Liver (tissue), 3 donors: ENCODE results near the gene PACSIN2.

ENCODE experiments used
- EGR1 ChIP-seq, 2 donors: IDR thresholded peaks; 2 replicates each; pipeline ENCODE4 v1.6.1; 2016 to 2018; ENCODE audit warnings: antibody characterized with exemption in 2 of 2, low read depth in 2 of 2
- FOXA1 ChIP-seq: IDR thresholded peaks from 2 replicates; pipeline ENCODE4 v1.6.1; 2016; ENCODE audit warnings: antibody characterized with exemption
- GABPA ChIP-seq, 2 donors: IDR thresholded peaks in 1 of 2; conservative IDR thresholded peaks in 1 of 2; 2 replicates each; pipeline ENCODE4 v1.6.1; 2016; ENCODE audit warnings: antibody characterized with exemption in 2 of 2, mild to moderate bottlenecking in 1 of 2, moderate library complexity in 1 of 2
- HNF4A ChIP-seq, 2 donors: conservative IDR thresholded peaks; 2 replicates each; pipeline ENCODE4 v1.6.1; 2016; ENCODE audit warnings: antibody characterized with exemption in 2 of 2, mild to moderate bottlenecking in 2 of 2
- RAD21 ChIP-seq, 2 donors: IDR thresholded peaks; 2 replicates each; pipeline ENCODE4 v1.6.1; 2016; ENCODE audit warnings: antibody characterized with exemption in 2 of 2, mild to moderate bottlenecking in 2 of 2
- RXRA ChIP-seq, 2 donors: IDR thresholded peaks; 2 replicates each; pipeline ENCODE4 v1.6.1; 2017 to 2018; ENCODE audit warnings: antibody characterized with exemption in 2 of 2, mild to moderate bottlenecking in 1 of 2
- TAF1 ChIP-seq: conservative IDR thresholded peaks from 2 replicates; pipeline ENCODE4 v1.6.1; 2016; ENCODE audit warnings: antibody characterized with exemption, mild to moderate bottlenecking
- YY1 ChIP-seq: IDR thresholded peaks from 2 replicates; pipeline ENCODE4 v1.6.1; 2016; ENCODE audit warnings: antibody characterized with exemption, mild to moderate bottlenecking
- TF ChIP-seq, protein P1 (sequence below): fragments of 150-350 bp; IDR thresholded peaks from 2 replicates; pipeline ENCODE4 v1.5.1; 2017; ENCODE audit warnings: improper control_type of control experiment, low read depth, low read length; ENCODE audit not compliant: missing input control
- TF ChIP-seq, protein P2 (sequence below): IDR thresholded peaks from 2 replicates; pipeline ENCODE4 v1.6.1; 2016; ENCODE audit warnings: antibody characterized with exemption
- donor health status: healthy.
- donor health status: healthy.

DNA sequence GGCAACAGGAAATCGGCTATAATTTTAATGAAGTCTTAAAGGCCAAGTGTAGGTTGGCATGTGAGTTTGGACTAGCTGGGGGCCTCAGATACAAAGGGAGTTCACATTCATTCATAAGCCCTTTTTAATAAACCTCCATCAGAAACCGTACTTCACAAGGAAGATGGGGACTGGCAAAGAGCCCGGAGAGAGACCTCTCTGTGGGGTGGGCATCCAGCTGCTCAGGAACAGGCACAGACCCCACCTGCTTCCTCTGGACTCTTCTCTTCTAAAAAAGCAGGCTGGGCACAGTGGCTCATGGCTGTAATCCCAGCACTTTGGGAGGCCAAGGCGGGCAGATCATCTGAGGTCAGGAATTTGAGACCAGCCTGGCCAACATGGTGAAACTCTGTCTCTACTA is 154.0 kb downstream of the PACSIN2 start:
- no peak for TF ChIP-seq GABPA (IDR thresholded peaks at IDR 0.05 in 1 of 2, conservative IDR thresholded peaks at IDR 0.05 in 1 of 2)
- TF ChIP-seq RAD21 (IDR thresholded peaks at IDR 0.05) = no peak
- TF ChIP-seq, protein P1, sequence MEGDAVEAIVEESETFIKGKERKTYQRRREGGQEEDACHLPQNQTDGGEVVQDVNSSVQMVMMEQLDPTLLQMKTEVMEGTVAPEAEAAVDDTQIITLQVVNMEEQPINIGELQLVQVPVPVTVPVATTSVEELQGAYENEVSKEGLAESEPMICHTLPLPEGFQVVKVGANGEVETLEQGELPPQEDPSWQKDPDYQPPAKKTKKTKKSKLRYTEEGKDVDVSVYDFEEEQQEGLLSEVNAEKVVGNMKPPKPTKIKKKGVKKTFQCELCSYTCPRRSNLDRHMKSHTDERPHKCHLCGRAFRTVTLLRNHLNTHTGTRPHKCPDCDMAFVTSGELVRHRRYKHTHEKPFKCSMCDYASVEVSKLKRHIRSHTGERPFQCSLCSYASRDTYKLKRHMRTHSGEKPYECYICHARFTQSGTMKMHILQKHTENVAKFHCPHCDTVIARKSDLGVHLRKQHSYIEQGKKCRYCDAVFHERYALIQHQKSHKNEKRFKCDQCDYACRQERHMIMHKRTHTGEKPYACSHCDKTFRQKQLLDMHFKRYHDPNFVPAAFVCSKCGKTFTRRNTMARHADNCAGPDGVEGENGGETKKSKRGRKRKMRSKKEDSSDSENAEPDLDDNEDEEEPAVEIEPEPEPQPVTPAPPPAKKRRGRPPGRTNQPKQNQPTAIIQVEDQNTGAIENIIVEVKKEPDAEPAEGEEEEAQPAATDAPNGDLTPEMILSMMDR = no peak
- TF ChIP-seq TAF1 = no peak
- TF ChIP-seq HNF4A (conservative IDR thresholded peaks at IDR 0.05) = no peak
- no peak for TF ChIP-seq EGR1 (IDR thresholded peaks at IDR 0.05; ENCODE audit: low read depth in 2 of 2)
- TF ChIP-seq YY1 = no peak
- TF ChIP-seq RXRA (IDR thresholded peaks at IDR 0.05) = no peak
- TF ChIP-seq, protein P2, sequence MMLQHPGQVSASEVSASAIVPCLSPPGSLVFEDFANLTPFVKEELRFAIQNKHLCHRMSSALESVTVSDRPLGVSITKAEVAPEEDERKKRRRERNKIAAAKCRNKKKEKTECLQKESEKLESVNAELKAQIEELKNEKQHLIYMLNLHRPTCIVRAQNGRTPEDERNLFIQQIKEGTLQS = no peak
- no peak for TF ChIP-seq FOXA1
